NCI-H2107 (cell line): Measurements from ENCODE around the gene CCDC85B.

ENCODE experiments used
- DNase-seq: peaks from one replicate; lab custom pipeline; 2025; lab: John Stamatoyannopoulos, UW

CCDC85B gene

DNA sequence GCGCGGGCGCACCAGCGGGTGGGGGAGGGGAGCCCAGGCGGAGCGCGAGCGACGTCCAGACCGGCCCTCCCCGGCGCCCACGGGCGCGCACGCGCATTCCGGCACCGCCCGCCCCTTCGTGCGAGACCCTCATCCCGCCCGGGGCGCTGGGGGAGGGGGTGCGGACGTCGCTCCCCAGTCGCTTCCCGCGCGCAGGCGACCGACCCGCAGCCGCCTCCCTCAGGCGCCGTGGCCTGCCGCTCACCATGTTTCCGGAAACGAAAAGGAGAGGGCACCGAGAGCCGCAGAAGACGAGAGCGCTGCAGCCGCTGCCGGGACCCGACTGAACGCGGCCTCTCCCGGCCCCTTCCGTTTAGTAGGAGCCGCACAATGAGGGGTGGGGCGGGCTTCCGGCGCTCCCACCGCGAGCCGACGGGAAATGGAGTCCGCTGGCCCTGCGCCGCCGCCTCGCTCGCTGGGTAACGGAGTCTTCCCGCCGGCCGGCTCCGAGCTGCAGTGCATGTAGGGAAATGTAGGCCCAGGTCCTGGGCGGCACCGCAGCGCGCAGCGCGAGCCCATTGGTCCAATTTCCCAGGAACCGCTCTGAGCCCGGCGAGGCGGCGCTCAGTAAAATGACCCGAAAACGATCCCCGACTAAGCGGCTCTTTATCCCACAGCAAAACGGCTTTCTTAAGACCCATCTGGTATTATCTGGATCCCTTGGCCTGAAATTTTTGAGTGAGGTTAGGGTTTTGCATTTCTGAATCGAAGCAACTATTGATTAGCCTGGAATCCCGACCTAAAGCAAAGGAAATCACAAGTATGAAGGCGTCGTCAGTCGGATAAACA lies 32.4 kb upstream of the CCDC85B start, which contains the start of gene CFL1:
Gene CFL1, minus strand, starts transcription at position 328 of the 828 bp plus-strand sequence. Its CDS starts 81 bp downstream, at position 247.
- DNase-seq, result peak; percentile 96

GRCh38 chr11:65858681-65859087 lies 31.8 kb upstream of the CCDC85B start:
- DNase-seq, result no peak

DNA sequence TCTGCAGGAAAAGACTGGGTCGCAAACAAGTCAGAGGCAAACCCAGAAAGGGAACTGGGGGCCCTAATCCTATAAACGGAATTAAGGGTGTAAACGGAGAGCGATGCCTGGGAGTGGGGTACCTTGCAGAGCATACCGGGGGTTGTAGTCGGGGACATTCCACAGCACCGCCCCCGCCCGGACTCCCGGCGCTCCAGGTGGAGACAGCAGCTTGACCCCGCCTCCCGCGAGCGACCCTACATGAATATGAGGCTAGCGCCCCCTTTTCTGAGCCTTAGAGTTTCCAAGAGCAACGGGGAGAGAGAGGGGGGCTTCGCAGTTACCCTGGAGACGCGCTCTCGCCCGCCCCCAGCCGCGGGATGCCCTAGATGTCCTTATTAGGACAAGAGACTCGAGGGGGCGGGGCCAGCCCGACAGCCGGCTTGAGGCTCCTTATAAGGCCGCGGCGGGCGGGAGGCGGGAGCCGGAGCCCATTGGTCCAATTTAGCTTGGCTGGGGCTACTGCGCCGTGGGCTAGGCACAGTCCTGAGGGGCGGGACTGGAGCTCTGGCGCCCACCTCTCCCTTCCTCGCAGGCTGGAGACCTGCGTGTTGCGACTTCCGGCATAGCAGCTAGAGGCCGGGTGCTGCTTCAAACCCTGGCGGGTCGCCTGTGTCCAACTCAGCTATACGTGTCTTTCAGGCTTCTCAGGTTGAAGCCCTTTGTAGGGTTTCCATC lies 31.2 kb upstream of the CCDC85B start:
- peak; percentile 85 for DNase-seq

DNA sequence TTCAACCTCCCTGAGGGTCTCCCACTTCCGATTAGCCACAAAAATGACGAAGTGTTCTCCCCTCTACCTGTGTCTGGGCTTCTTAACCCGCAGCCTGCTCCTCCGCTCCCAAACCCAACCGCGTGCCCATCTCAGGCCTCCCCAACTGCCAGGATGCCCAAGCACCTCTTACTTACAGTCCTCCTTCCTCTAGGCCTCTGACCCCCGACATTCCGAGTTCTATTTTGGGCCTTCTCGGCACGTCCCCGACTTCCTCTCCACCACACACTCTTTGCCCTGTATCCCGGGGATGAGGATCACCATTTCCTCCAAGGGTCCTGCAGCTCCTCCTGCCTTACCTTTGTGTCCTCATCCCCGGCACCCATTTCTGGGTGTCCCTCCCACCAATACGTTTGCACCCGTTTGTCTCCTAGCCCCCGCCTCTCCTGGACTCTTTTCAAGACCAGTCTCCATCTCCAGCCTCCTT lies 30.6 kb upstream of the CCDC85B start:
- no peak for DNase-seq

- peak; percentile 96 for DNase-seq
Measured at GRCh38 chr11:65860278-65861164, 30.0 kb upstream of the CCDC85B start, which contains the start of gene MUS81. Gene MUS81, plus strand, starts transcription at chr11:65860433. Its CDS starts 321 bp downstream, at chr11:65860754.

DNA sequence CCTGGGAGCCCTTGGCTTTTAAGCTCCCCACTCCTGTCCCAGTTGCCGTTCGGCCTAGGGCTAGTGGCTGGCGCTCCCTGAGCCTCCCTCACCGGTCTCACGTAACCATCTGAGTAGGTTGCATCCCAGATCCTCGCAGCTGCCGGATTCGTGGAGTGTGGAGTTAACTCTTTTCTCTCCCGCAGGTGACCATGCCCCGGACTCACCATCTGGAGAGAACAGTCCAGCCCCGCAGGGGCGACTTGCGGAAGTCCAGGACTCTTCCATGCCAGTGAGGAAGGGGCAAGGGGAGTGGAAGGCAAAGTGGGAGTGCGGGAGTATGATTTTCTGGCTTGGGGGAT lies 29.3 kb upstream of the CCDC85B start:
- DNase-seq, result no peak

GRCh38 chr11:65861533-65862183 lies 28.8 kb upstream of the CCDC85B start:
- DNase-seq, result no peak

GRCh38 chr11:65862191-65862735 lies 28.2 kb upstream of the CCDC85B start:
- no peak for DNase-seq

DNA sequence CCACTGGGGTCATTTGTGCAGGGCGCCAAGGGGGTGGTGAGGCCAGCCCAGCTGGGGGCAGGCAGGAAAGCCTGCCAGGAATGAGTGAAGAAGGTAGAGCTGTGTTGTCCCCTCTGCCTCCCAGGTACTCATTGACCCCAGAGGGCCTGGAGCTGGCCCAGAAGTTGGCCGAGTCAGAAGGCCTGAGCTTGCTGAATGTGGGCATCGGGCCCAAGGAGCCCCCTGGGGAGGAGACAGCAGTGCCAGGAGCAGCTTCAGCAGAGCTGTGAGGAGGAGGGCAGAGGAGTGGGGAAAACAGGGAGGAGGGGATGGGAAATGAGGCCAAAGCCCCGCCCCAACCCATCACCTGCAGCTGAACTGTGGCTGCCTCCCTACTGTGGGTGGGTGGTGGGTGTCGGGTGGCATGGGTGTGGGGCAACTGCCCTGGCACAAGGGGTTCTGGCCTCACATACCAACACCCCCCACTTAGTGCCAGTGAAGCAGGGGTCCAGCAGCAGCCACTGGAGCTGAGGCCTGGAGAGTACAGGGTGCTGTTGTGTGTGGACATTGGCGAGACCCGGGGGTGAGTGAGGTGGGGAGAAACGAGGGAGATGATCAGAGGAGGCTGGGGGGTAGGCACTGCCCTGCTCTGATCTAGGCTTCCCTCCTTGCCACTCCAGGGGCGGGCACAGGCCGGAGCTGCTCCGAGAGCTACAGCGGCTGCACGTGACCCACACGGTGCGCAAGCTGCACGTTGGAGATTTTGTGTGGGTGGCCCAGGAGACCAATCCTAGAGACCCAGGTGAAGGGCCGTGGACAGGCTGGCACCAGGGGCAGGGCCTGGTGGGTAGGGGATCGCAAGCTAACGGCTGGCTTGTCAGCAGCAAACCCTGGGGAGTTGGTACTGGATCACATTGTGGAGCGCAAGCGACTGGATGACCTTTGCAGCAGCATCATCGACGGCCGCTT lies 27.3 kb upstream of the CCDC85B start:
- DNase-seq, result no peak

GRCh38 chr11:65863889-65864705 lies 26.4 kb upstream of the CCDC85B start:
- DNase-seq, result no peak

DNA sequence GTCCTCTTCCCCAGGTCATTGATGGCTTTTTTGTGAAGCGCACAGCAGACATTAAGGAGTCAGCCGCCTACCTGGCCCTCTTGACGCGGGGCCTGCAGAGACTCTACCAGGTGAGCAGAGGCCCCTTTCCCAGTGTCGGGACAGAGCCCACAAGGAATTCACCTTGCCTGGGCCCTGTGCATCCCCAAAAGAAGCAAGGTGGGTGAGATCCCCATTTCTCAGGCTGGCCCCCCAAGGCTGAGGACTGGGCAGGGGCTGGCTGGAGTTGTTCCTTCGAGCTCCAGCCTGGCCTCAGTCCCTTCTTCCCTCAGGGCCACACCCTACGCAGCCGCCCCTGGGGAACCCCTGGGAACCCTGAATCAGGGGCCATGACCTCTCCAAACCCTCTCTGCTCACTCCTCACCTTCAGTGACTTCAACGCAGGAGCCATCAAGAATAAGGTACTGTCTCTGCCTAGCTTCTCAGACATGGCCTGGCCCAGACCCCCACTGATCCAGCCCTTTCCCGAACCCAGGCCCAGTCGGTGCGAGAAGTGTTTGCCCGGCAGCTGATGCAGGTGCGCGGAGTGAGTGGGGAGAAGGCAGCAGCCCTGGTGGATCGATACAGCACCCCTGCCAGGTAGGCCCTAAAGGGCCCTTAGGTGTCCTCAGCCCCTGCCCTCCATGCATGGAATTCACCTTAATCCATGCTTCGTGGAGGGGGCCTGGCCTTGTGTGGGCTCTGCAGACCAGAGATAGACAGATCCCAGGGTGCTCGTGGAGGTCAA lies 25.6 kb upstream of the CCDC85B start:
- no peak for DNase-seq

GRCh38 chr11:65865550-65866172 lies 24.8 kb upstream of the CCDC85B start:
- no peak for DNase-seq

- DNase-seq, result no peak
Measured at GRCh38 chr11:65866509-65867283, 23.8 kb upstream of the CCDC85B start.

GRCh38 chr11:65867284-65868071 lies 23.0 kb upstream of the CCDC85B start:
- no peak for DNase-seq

GRCh38 chr11:65868076-65868667 lies 22.3 kb upstream of the CCDC85B start:
- no peak for DNase-seq

- no peak for DNase-seq
Measured at GRCh38 chr11:65868907-65869306, 21.6 kb upstream of the CCDC85B start.
